SU-DHL-6 (cell line): ENCODE results near the gene NRL.

Experiments used
- CTCF ChIP-seq: fragments of 200-600 bp; sonication (generic); IDR thresholded peaks from one replicate; pipeline ENCODE4 v1.5.1; 2017; ENCODE audit warnings: antibody characterized with exemption, mild to moderate bottlenecking, low read length, moderate library complexity; ENCODE audit not compliant: insufficient read depth, poor library complexity, severe bottlenecking
- EZH2phosphoT487 ChIP-seq: fragments of 200-600 bp; sonication (generic), shearing (Covaris generic); conservative IDR thresholded peaks from 2 replicates; pipeline ENCODE4 v1.6.1; 2018; ENCODE audit warnings: mild to moderate bottlenecking, antibody characterized with exemption, low read length, moderate library complexity, mixed read lengths

- TF ChIP-seq CTCF (no peak), EZH2phosphoT487 (no peak)
Measured at GRCh38 chr14:24080888-24081738, 33.6 kb downstream of the NRL start.
